Hypothalamus (tissue), 51 donors: Measurements from ENCODE around the gene RGS7.
"Not testable (repeated sequence)": the region's sequence is repeated elsewhere in the genome, so short reads cannot be mapped to it uniquely, and the experiment has no call there.

Experiments used
- DNase-seq, 51 donors: peaks; one replicate each; lab custom pipeline; 2025; lab: John Stamatoyannopoulos, UW

Gene RGS7

DNA sequence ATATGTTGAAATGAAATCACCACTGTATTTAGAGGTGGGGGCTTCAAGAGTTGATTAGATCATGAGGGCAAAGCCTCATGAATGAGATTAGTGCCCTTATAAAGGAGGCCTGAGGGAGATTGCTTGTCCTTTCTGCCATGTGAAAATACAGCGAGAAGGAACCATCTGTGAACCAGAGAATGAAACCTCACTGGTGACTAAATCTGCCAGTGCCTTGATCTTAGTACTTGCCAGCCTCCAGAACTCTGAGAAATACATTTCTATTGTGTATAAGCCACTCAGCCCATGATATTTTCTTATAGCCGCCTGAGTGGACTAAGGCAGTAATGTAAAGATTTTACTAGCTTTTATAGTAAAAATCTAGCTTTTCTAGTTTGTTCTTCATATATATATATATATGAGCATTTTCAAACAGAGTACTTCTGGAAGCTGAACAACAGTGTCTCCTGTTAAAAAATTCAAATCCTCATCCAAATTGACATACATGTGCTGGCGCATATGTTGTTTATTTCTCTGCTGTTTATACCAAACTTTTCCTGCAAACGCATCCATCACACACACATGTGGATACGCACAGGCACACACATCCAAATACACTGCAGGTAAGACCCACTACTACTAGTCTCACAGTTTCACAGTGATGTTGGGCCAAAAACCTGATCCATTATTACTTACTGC, 213.1 kb downstream of the RGS7 start:
- DNase-seq: no peak

DNA sequence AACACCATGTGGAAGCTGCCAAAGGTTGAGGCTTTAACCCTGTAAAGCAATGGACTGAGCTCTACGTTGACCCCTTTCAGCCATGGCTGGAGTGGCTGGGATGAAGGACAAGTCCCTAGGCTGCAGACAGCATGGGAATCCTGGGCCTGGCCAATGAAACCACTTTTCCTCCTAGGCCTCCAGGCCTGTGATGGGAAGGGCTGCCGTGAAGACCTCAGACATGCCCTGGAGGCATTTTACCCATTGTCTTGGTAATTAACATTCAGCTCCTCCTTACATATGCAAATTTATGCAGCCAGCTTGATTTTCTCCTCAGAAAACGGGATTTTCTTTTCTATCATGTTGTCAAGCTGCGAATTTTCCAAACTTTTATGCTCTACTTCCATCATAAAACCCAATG, 214.5 kb downstream of the RGS7 start:
- no peak for DNase-seq

GRCh38 chr1:241141646-241142045, 215.4 kb downstream of the RGS7 start:
- not testable (repeated sequence) for DNase-seq

DNA sequence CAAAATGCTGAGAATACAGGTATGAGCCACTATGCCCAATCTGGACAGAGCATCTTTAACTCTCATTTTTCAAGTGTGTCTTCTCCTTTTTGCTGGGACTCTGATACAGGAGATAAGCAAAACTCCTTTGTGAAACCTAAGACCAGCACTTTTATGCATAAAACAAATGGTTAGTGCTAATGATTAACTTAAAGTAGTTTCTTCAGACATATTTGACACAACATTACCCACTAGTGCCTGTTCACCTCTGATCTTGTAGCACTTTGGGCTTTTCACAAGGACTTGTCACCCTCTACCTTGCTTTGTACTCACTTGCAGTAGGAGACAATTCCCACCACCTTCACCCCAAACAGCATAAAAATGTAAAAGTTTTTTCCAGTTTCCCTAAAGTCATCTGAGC, 216.3 kb downstream of the RGS7 start:
- DNase-seq: no peak

GRCh38 chr1:241139047-241139446, 218.0 kb downstream of the RGS7 start:
- DNase-seq: no peak

DNA sequence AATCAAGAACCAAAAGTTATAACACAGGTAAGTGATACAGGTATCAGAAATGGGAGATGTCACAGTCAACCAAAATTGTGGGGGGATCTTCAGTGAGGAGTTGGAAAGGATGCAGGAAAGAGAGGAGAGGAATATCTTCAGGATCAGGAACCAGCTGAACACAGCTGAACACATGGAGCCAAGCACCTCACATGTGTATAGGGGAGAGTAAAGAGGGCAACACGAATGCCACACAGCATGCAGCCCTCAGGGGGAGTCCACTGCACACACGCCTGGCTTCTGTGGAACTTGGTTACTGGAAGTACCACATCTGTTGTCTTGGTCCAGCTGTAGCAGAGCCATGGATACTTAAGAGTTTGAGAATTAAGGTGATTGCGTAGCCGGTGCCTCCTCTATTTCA, 218.8 kb downstream of the RGS7 start:
- no peak for DNase-seq

DNA sequence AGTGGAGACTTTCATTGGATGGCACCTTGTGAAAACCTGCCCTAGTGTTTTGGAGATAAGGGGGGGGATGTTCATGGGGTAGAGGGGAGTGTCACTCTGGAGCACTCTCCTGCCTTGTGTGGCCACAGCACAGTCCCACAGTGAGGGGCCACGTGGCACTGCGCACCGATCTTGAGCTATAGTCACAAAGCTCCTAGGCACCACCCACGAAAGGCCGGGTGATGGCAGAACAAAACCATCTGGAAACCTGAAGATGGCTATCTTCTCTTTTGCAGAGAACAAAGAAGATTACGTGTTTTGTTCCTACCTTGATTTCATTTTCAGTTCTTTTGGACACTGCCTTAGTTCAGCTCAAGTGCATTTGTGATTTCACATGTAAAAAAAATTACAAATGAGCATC, 220.6 kb downstream of the RGS7 start:
- DNase-seq: no peak

- no peak for DNase-seq
Measured at GRCh38 chr1:241131636-241132194, 225.3 kb downstream of the RGS7 start.

DNA sequence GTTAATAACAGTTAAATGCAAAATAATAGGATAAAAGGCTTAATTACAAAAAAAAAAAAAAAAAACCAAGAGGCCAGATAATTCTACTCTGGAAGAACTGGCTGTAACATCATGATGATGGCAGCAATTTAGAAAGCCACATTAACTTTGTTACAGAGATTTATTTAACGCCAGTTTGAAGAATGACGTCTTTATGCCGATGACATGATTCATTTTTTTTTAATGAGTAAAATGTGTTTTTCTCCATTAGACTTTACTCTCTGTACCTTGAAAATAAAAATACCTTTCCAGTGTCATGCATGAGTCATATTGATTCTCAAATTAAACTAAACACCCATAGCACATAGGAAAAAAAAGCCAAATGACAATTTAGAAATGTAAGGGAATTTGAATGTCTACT, 226.1 kb downstream of the RGS7 start:
- DNase-seq: no peak

DNA sequence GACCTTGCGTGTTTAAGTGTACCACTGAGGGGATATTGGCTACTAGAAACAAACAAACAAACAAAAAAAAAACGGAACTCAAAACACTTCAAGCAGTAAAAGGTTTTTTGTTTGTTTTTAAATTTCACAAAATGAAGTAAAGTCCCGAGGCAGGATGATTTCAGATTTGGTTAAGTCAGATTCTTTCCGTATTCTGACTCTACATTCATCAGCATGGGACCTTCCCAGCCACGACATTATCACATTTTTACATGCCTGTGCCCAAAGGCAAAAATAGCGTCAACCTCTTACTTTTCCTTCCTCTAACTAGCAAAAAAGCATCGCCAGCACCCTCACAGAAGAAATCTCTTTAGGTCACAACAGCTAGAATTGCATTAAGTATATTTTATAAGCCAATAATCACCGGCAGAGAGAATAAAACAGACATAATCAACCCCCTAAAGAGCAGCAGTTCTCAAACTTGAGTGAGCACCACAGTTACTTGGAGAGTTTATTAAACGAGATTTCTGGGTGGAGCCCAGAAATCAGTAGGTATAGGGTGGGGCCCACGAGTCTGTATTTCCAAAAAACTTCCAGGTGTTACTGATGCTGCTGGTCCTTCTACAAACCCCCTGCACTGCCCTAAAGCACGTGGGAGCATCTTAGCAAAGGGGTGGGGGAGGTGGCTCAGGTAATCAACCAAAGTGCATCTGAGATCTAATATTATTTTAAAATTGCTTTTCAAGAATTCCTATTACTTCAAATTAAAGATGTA, 227.6 kb downstream of the RGS7 start:
- no peak for DNase-seq

DNA sequence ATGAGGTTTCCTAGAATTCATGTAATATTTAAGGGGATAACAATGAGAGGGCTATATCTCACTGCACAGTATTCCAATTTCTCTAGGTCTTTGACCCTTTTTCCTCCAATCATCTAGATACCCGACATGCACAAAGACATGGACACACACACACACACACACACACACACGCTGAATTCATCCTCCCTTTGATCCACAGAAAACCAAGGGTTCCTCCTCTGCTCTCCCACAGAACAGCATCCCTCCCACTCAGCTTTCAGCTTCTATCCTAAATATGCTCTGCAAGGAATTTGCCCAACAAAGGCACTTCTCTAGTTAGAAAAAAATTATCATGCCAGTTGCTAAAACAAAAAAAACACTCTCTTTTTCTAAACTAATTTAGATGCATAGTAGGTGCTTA, 231.7 kb downstream of the RGS7 start:
- no peak for DNase-seq

DNA sequence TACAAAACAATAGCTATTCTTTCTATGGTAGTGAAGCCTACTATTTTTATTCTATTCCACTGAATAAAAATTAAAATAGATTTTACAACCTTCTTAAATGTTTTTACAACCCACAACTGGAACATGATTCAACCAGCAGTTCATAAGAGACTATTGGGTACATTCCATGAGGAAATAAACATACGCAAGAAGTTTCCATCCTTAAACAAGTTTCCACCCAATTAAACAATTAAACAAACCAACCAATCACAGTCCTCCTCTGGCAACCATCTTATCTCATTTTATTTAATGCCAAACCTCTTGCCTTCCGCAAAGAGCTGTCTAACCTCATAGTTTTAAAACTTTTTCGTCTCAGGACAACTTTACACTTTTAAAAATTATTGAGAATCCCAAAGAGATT, 239.0 kb downstream of the RGS7 start:
- no peak for DNase-seq

DNA sequence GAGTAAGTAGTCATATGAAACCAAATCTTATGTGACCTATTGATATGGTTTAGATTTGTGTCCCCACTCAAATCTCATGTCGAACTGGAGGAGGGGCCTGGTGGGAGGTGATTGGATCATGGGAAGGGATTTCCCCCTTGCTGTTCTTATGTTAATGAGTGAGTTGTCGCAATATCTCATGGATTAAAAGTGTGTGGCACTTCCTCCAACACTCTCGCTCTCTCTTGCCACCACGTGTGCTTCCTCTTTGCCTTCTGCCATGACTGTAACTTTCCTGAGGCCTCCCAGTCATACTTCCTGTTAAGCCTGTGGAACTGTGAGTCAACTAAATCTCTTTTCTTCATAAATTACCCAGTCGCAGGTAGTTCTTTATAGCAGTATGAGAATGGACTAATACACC, 241.2 kb downstream of the RGS7 start:
- DNase-seq: no peak

GRCh38 chr1:241114699-241115233, 242.2 kb downstream of the RGS7 start:
- DNase-seq: no peak

- DNase-seq: no peak
Measured at GRCh38 chr1:241113557-241113956, 243.4 kb downstream of the RGS7 start.

DNA sequence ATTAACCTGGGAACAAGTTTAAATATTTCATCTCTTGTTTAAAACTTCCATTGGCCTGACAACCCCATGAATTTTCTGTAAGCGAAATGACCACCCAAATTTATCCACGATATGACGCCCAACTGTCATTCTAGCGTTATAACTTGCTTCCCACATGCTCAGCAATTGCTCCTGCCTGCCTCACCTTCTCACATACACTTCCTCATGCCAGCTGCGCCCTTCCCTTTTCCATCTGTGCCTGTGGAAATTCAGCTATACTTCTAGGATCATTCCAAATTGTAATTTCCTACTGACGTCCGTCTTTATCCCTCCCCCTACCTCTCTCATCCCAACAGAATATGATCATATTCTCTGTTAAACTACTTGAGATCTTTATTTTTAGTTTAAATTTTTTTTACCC, 248.0 kb downstream of the RGS7 start:
- DNase-seq: no peak

DNA sequence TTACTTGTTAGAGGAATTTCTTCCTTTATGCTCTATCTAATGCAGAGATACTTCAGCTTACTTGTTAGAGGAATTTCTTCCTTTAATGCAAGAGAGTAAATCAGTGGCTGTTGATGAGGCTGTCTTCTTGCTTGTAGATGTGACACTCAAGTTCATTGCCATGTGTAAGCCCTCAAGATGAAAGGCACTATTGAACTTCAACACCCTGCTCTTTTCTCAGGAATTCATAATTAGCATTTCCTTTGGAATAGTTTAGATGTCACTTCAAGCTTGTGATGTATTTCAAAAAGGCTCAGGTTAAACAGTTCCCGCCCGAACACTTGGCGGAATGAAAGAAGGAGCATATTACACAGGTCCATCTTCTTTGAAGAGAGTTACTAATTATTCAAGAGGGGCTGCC, 251.9 kb downstream of the RGS7 start:
- DNase-seq: no peak

DNA sequence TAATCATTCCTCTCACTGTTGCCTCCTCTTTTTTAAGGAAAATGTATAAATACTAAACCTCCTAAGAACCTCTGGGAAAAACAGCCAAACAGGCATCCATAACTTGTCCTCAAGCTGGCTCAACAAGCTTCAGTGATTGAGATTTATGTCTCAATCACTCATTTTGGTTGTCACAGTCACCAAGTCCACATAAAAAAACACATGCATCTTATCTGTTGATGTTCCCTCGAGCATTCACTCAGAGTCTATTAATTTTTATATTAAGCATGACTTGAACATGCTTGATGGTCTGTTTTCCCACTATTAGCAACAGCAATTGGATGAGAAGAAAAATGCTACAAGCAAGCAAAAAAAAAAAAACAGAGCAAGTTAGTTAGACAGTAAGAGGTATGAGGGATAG, 254.3 kb downstream of the RGS7 start:
- no peak for DNase-seq

- DNase-seq: no peak
Measured at GRCh38 chr1:241101622-241102021, 255.4 kb downstream of the RGS7 start.

GRCh38 chr1:241097479-241097878, 259.5 kb downstream of the RGS7 start:
- DNase-seq: no peak

GRCh38 chr1:241096982-241097381, 260.0 kb downstream of the RGS7 start:
- DNase-seq: no peak

GRCh38 chr1:241095847-241096246, 261.2 kb downstream of the RGS7 start:
- no peak for DNase-seq
